Measurements from ENCODE around the gene ADAMTS17.

The ADAMTS17 gene

DNA sequence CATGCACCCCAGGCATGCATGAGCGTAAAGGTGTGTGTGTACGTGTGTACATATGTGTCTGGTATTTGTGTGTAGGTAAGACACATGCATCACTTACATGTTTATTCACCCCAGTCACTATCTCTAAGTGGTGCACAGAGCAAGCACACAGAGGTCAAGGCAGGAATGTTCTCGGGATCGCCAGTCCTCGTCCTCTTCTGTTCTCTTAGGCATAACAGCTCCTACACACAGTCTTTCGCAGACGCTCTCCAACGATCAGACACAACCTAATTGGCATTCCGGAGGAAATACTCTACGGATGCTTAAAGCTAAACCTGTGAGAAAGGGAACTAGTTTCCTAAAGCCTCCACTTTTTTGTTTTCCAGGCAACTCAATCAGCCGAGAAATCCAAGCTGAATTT, 95.9 kb downstream of the ADAMTS17 start:
- no peak for DNase-seq

DNA sequence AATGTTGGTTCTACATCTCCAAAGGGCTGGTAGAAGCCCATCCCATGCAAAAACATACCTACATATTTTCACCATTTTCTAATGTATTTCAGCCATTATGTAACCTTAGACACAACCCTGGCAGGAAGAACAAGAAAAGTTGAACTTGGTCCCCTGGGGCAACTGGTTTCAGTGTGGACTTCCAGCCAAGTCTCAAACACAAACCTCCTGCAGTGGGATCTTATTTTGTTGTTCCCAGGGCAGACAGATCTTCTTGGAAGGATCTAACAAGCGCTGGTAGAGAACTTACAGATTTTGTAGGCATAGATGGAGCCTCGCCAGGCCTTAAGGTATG, 96.3 kb downstream of the ADAMTS17 start:
- no peak for DNase-seq

DNA sequence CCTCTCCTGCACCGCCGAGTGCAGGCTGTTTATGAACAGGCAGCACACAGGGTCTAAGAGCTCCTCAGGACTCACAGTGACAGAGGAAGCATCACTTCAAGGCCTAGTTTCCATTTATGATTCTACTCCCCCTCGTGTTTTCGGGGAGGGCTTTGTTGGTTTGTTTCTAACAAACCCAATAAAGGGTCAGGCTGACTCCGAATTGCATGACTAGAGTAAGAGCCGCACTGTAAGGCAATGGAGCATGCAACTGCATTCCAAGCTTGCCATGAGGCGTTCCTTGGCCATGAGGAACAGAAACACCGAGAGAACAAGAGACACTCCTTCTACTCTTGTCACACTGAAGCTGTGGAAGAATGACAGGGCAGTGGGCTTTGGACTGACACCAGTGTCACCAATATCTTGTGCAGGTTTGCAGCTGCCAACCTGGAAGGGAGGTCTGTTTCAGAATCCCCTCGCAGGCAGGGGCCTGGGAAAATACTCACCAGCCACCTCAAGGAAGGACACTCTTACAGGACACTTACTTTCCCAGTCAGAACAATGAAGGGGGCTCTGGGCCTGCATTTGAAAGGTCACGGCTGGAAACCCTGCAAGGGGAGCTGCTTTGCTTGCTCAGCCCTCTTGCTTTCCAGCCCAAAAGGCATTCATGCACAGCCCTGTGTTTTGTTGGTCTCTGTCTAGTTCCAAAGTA, 96.8 kb downstream of the ADAMTS17 start:
- no peak for DNase-seq

DNA sequence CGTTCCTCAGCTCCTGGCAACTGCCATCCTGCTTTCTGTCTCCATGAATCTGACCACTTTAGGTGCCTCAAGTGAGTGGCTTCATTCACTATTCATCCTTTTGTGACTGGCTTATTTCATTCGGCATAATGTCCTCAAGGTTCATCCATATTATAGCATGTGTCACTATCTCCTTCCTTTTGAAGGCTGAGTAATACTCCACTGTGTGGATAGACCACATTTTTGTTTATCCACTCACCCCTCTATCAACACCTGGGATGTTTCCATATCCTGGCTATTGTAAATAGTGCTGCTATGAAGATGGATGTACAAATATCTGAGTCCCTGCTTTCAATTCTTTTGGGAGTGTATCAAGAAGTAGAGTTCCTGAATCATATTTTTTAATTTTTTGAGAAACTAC, 98.8 kb downstream of the ADAMTS17 start:
- no peak for DNase-seq

DNA sequence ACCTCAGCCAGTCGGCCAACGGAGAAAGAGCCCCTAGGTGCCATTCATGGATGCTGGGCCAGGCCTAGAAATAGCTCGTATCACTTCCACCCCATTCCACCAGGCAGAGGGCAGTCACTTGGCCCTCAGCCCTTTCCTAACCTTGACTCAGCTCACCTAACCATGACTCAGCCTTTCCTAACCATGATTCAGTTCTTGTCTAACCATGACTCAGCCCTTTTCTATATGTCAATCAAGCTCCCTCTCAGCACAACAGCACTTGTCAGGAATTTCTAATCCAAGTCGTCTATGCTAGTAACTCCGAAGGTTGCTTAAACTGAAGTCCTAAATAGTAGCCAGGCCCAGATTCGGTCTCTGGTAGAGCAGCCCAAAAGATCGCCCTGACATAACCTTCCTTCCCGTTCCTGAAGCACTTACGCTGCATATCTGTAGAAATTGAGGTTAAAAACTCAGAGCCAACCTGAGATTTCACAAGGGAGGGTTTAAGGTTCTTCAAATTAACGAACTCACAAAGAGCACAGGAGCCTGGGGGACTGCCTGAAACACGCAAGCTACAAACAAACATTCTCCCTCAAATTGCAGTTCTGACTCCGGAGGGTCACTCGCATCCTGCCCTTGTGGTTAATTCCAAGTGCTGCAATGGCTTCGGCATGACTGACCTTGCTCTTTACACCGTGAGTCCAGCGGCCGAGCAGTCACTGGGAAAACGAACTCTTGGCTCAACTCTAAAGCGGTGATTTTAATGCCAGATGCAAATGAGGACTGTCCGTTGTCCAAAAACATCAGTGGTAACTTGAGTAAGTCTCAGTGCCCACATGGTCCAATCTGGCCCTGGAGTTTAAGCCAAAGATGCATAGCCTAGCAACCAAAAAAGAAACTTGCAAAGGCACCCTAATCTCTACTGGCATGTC, 99.9 kb downstream of the ADAMTS17 start:
- DNase-seq = no peak

DNA sequence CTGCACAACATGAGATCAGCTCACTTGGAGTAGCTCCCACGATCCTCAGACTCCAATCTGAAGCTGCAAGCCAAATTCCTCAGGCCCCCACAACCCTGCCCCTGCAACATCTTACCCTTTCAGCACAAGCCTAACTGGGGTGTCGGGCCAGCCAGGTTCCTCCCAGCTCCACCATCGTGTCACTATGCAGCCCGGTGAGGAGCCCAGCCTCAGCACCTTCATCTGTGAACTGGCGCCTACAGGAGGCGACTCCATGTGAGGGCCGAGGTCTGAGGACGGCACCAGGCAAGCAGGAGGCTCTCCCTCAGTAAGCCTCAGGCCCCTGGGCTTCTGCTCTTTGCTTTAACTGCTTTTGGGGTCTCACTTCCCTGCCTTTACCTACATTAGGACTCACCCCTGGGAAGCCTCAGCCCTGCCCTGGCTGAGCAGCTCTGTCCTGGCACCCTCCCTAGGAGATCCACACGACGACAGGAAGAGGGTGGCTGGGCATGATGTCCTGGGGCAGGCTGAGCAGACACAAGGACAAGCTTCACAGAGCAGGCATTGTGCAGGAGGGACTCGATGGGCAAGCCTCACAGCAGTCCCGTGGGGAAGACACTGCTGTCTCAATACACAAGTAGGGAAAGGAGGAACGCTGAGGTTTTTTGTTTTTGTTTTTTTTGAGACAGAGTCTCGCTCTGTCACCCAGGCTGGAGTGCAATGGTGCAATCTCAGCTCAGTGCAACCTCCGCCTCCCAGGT, 104.6 kb downstream of the ADAMTS17 start:
- no peak for DNase-seq

DNA sequence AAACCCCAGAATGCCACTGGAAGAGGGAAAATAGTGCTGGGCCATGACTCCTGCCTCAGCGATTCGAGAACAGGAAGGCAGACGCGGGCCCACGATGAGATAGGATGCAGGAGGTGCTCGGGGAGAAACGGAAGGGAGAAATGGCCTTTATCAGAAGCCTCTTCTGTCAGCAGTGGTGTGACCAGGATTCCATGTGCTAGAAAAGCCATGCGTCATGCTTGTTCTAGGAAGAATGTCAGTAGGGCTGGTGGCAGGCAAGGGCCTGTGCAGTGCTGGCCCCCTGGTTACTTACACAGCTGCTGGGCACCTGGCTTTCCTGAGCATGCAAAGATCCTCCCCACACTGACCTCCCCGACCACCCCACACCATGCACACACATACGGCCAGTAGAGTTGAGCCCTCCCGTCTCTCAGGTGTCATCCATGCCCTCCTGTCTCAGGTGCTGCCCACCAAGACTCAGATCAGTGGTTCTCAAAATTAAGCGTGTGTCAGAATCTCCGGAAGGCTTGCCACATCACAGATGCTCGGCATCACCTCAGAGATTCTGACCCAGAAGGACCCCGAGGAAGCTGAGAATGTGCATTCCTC, 106.7 kb downstream of the ADAMTS17 start:
- no peak for DNase-seq

DNA sequence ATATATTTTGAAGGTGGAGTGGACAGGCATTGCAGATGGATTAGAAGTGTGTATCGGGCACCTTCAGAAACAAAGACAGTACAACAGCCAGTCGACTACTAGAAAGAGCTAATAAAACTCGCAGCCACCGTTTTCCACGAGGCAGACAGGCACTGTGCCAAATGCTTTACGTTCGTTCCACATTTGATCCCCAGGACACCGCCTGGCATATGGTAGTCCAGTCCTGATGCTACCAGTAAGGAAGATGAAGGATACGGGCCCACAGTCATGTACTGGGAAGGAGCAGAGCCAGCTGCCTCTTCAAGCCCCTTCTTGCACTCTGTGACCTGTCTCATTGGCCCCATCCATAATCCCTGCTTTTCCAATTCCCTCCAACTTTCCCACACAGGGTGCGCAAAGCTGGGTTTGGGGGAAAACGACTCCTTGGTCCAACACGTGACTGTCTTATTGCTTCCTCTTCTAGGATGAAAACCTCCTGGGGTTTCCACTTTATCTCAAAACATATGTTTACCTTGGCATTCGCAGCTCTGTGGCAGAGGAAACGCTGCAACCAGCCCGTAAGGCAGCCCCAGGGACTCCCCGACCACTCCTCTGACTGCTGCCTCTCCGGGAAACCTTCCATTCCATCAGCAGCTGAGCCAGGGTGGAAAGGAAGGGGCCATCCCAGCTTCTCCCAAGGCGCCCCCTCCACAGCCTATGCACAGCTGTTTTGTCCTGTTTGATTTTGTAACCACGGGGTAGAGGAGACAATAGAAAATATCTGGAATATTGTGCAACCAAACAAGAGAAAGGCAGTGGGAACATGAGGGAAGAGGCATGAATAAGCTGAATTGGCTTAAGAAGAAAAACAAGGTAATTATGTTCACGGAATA, 107.4 kb downstream of the ADAMTS17 start:
- peak; percentile 29 for DNase-seq

DNA sequence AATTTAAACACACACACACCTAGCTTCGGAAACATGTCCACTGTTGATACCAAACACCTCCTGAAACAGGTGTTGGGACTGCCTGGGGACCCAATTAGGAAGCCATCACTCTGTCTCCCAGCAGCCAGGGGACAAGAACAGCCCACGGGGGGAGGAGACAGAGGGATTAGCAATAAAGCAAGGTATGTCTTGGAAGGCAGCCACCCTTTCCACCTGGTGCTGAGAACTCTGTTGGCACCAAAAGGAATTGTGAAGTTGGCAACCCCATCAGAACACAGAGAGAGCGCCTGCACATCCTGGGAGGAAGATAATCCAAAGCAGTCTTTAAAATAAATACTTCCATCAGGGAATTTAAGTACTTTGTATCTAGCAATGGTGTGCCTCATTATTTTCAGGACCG, 111.0 kb downstream of the ADAMTS17 start:
- DNase-seq = no peak

DNA sequence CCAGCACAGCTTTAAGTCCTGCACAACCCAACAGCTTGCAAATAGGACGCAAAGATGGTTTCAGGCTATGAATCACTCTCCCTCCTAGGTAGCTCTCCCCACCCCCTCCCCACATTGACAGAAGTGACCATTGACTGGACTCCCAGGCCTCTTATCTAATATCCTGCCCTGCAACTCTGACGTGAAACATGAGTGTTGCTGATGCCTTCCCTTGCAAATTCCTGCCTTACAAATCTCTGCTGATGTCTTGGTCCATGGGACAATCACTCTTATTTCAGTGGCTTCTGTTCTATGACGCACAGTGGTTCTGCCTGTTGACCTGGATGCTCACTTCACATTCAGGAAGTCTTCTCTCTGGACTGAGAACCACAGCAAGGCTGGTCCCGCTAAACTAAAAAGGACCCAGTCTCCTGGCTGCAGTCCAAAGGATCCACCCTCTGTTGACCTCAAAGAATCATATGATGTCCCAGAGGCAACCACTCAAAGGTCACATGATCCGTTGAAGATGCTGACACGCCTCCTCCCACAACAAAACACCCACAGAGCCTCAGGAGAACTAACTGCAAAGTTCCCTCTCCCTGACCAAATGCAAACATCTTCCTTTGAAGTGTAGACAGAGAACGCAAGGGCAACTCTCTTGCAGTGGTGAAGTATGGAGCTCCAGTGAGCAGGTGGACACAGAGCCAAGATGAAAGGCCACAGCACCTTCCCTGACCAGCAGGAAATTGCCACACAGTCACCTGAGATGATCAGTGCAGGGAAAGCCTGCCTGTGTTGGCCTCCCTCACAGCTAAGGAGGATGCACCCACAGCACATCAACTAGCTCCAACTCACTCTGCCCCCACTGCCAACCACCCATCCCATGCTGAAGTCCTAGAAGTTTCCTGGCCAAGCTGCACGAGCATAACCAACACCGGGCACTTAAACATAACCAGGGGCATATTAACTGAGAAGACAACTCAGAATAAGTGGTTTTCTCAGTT, 112.3 kb downstream of the ADAMTS17 start:
- no peak for DNase-seq

DNA sequence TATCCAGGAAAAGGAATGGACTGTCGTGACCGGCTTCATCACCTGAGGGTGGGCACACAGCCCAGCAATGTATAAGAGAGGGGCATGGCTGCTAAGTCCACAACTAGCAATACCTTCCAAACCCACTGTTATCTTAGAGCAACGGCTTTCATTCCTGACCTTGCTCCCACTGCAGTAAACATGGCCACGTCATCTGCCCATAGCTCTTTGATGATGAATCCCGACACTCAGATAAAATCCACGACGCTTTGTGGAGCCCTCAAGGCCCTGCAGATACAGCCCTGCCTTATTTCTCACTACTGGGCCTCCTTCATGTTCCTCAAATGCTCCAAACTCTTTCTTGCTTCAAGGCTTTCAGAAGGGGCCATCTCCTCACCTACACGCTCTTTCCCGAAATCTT, 114.0 kb downstream of the ADAMTS17 start:
- no peak for DNase-seq

DNA sequence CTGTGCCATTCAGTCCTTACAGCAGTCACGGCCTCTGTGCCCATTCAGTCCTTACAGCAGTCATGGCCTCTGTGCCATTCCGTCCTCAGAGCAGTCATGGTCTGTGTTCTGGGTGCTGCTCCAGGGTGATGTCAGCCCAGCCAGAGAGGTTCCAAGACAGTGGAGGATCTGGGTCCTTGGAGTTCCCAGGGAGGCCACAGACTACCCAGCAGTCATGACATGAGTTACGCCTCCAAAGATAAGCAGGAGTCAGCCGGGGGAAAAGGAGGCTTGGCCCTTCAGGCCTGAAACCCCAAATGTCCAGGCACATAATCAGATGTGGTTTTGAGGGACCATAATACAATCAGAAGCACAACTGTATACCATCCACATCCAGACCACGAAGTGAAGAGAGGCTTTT, 115.7 kb downstream of the ADAMTS17 start:
- DNase-seq = no peak

DNA sequence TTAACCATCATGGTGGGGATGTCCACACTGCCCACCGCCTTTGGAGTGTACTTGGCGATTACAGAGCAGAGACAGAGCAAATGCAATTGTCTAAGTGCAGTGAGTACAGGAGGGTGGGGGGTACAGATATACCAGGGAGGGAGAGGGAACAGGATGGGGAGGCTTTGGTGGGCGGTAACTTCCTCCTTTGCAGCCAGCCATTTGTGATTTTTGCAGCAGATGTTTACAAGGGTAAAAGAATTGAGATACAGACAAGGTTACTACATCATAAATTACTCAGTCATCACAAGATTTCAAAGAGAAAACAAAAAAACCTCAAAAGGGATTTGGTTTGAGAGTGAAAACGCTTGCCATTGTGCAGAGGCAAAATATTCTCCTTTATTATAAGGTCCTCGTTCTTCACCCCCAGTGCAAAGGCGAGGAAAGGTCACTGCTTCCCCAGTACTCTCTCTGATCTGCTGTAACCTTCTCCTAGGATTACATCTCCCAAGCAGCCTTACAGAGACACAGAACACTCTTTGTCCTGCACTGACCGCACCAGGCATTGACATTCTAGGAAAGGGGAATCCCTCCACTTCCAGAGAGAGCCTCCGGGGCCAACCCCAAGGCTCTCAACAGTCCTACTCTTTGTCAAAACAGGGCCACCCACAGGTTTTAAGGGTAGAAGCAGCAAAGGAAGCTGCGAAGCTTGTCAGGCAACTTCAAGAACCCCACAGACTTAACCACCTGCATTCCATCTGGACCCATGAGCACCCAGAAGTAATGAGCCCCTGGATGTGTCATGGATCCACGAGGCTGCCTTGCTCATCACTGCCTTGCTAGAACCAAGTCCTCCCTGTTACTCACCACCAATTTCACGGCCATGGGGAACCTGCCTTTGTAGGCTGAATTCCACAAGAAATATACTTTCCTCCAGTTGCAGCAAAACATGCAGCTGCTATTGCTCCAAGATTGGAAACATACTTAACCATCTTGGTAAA, 117.3 kb downstream of the ADAMTS17 start:
- DNase-seq = no peak

DNA sequence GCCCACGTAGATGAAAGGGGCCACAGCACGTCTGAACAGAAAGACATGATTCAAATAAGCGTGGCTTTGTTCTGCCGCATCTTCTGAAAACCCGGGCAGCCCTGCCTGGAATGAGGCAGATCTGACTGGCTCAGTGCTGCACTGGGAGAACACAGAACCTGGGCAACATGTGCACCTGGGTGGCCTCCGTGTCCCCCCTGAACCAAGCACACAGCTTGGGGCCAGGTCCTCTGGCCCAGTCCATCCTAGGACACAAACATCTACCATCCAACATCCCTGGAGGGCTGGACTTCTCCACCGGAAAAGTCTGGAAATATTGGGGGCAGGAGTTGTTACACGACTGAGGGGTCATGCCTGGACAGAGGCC, 119.4 kb downstream of the ADAMTS17 start:
- DNase-seq = no peak

DNA sequence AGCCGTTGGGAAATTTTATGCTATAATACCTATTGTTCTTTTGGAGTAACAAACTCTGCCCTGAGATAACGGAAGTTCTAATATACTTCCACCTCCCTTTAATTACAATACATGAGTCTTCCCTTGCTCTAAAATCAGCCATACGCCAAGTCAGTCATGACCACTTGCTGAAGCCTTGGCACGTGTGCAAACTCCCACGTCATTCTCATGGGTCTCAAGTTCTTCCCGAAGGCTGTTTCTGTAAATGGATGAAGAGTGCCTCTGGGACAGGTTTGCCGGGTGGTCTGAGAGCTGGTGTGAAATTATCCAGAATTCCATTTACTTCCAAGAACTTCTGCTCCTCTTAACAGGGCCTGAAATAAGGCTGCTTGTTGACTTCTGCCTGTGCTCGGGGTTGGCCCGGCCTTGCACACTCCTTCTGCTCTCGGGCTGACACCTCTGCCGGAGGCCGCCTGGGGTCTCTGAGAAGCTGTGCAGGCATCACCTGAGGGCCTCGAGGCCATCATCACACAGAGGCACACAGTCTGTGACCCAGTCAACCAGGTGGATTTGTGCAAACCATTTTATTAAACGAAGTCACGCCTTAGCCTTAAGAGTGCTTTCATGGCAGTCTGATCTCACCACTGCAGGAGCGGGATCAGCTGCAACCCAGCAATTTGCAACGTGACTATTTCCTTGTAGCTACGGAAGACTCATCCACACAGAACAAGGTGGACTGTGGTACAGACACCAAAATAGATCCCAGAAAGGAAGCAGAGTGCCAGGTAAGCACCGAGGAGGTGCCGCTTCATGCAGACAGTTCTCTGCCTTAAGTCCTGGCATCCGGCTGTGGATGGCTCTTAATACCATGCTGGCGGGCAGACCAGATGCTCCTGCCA, 120.1 kb downstream of the ADAMTS17 start:
- DNase-seq = no peak

DNA sequence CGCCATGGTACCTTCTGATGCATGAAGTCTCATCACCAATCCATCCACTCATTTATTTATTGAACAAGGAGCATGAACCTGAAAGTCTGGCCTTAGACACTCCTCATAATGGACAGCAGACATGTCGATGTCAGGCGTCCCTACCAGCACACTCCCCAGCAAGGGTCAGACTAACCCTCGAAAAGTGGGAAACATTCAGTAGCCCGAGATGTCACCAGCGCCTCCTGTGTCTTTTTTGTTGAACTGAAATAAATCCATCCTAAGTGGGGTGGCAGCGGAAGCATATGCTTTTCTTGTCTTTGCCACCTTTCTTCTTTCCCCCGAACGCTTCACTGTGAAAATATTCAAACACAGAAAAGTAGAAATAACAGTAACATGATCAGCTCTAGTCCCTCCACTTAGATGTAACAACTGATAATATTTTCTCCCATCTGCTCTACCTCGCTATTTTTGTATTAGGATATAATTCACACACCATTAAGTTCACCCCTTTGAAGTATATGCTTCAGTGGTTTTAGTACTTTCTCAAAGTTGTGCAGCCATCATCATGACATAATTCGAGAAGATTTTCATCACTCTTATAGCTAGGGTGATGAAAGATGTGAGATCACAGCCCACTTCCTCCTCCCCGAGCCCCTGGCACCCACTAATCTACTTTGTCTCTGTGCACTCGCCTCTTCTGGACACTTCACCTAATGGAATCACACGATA, 121.6 kb downstream of the ADAMTS17 start:
- no peak for DNase-seq

DNA sequence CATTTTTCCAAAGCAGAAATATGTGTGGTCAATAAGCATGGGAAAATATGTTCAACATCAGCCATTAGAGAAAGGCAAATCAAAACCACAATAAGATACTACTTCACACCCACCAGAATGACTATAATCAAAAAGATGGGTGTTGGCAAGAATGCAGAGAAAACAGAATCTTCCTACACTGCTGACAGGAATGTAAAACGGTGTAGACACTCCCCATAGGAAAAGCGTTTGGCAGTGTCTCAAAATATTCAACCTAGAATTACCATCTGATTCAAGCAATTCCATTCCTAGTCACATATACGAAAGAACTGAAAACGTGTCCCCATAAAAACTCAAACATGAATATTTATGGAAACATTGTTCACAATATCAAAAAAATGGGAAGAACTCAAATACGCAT, 123.3 kb downstream of the ADAMTS17 start:
- no peak for DNase-seq

DNA sequence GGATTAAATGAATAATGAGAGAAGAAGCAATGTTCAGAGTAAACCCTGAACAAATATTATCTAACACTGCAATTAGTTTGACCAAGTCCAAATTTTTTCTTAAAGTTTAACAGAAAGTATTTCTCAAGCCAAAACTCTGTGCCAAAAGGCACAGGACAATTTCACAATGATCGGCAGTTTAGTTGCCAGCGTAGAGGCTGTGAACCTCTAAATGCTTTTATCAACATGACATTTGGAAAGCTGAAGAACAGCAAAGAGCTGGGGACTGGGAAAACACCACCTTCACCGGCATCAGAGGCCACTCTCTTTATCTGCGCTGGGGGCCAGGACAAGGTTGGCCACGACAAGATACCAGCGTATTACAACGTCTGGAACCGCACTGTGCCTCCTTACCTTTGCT, 125.6 kb downstream of the ADAMTS17 start:
- no peak for DNase-seq

Measured in retina (tissue), 1 donor.